Measurements from ENCODE around the gene ADSS1. TPM values are rescaled to one million over a fixed set of nuclear protein-coding genes. Genes with fewer than 3 reads are reported as not detected.

The ADSS1 gene
- total RNA-seq, 1 donor: 4.3 TPM

DNA sequence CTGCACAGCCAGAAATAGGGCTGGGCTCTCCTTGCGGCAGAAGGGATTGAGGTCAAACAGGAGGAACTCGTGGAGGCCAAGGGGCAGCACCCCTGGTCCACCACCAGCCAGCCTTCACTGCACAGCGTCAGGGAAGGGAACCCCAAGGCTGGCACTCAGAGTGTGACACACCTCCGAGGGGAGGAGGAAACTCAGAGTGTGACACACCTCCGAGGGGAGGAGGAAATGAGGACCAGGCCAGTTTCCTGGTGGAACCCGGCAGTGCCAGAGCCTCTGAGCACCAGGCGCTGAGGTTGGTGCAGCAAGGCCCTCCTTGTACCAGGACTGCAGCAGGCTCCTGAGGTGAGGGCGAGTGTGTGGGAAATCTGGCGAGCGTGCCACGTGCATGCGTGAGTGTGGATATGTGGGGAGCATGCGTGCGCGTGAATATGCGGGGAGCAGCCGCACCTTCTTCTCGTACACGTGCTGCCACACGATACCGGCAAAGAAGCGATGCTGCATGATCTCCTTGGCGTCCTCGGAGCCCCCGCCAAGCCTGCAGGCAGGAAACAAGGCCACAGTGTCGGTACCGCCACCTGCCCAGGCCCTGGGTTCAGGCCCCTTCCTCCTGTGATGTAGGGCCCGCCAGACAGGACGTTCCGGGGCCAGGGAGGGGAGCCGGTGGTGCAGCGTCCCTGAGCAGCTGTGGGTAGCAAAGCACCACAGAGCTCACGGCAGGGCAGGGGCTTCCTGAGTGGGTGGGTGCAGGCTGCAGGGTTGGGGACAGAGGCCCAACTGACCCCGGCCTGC is 48.1 kb downstream of the ADSS1 start:
- no peak overlapping the region for H2AFZ ChIP-seq (ENCODE audit: low read length)
- H3K4me1 ChIP-seq (ENCODE audit: insufficient read depth, low read length): no peaks in the 10 kb centered on the region
- H4K20me1 ChIP-seq (ENCODE audit: insufficient read depth, low read length): peaks cover 19% of the 10 kb centered on the region
- peaks cover 32% of the 10 kb centered on the region for H3K36me3 ChIP-seq (ENCODE audit: insufficient read depth, low read length)
- no peak overlapping the region for H3K4me2 ChIP-seq (ENCODE audit: insufficient read depth, low read length)
- no peak overlapping the region for H3K4me3 ChIP-seq (ENCODE audit: insufficient read depth, low read length)
- no peaks in the 10 kb centered on the region for H3K27me3 ChIP-seq (ENCODE audit: insufficient read depth, low read length)
- peak; percentile 81 for DNase-seq (ENCODE audit: insufficient read length, low spot score, missing footprints)
- H3K79me2 ChIP-seq (ENCODE audit: insufficient read depth, low read length): no peaks in the 10 kb centered on the region
- TF ChIP-seq, protein P1, sequence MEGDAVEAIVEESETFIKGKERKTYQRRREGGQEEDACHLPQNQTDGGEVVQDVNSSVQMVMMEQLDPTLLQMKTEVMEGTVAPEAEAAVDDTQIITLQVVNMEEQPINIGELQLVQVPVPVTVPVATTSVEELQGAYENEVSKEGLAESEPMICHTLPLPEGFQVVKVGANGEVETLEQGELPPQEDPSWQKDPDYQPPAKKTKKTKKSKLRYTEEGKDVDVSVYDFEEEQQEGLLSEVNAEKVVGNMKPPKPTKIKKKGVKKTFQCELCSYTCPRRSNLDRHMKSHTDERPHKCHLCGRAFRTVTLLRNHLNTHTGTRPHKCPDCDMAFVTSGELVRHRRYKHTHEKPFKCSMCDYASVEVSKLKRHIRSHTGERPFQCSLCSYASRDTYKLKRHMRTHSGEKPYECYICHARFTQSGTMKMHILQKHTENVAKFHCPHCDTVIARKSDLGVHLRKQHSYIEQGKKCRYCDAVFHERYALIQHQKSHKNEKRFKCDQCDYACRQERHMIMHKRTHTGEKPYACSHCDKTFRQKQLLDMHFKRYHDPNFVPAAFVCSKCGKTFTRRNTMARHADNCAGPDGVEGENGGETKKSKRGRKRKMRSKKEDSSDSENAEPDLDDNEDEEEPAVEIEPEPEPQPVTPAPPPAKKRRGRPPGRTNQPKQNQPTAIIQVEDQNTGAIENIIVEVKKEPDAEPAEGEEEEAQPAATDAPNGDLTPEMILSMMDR (IDR thresholded peaks at IDR 0.05; ENCODE audit: extremely low read depth, low read depth, low read length): no peak
- H3K9me3 ChIP-seq (ENCODE audit: low read depth, low read length): no peaks in the 10 kb centered on the region
- H3K27ac ChIP-seq (ENCODE audit: low read depth, low read length): no peak overlapping the region

DNA sequence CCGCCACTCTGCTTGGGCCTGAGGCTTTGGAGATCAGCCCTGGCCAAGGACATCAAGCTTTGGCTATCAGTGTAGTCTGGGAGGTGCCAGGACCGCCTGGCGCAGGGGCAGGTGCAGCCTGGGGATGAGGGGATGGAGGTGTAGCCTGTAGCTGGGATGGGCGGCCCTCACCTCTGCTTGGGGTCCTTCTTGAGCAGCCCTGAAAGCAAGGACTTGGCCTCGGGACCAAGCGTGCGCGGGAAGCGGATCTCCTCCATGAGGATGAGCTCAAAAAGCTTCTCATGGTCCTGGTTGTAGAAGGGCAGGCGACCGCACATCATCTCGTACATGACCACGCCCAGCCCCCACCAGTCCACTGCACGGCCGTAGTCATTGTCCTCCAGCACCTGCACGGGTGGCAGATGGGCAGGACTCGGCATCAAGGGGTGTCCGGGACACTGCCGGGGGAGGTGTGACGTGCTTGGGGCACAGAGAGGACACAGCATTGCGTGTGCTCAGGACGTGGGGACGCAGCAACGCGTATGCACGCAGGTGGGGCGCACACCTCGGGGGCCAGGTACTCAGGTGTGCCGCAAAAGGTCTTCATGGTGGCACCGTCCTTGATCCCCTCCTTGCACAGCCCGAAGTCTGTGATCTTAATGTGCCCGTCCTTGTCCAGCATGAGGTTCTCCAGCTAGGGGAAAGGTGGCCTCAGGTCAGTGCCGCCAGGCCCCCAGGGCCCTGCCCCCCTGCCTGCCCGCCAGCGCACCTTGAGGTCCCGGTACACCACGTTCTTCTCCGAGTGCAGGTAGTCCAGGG is 48.9 kb downstream of the ADSS1 start:
- Histone ChIP-seq H2AFZ (ENCODE audit: low read length) (no peak overlapping the region), H3K27ac (ENCODE audit: low read depth, low read length) (no peak overlapping the region), H3K4me3 (ENCODE audit: insufficient read depth, low read length) (no peak overlapping the region), H3K4me2 (ENCODE audit: insufficient read depth, low read length) (no peak overlapping the region), H3K79me2 (ENCODE audit: insufficient read depth, low read length) (no peaks in the 10 kb centered on the region), H3K27me3 (ENCODE audit: insufficient read depth, low read length) (no peaks in the 10 kb centered on the region), H3K4me1 (ENCODE audit: insufficient read depth, low read length) (no peaks in the 10 kb centered on the region), H4K20me1 (ENCODE audit: insufficient read depth, low read length) (peaks cover 24% of the 10 kb centered on the region), H3K36me3 (ENCODE audit: insufficient read depth, low read length) (peaks cover 32% of the 10 kb centered on the region), H3K9me3 (ENCODE audit: low read depth, low read length) (no peaks in the 10 kb centered on the region)
- DNase-seq (ENCODE audit: insufficient read length, low spot score, missing footprints): peak; percentile 74
- TF ChIP-seq, protein P1 (IDR thresholded peaks at IDR 0.05; ENCODE audit: extremely low read depth, low read depth, low read length): no peak

DNA sequence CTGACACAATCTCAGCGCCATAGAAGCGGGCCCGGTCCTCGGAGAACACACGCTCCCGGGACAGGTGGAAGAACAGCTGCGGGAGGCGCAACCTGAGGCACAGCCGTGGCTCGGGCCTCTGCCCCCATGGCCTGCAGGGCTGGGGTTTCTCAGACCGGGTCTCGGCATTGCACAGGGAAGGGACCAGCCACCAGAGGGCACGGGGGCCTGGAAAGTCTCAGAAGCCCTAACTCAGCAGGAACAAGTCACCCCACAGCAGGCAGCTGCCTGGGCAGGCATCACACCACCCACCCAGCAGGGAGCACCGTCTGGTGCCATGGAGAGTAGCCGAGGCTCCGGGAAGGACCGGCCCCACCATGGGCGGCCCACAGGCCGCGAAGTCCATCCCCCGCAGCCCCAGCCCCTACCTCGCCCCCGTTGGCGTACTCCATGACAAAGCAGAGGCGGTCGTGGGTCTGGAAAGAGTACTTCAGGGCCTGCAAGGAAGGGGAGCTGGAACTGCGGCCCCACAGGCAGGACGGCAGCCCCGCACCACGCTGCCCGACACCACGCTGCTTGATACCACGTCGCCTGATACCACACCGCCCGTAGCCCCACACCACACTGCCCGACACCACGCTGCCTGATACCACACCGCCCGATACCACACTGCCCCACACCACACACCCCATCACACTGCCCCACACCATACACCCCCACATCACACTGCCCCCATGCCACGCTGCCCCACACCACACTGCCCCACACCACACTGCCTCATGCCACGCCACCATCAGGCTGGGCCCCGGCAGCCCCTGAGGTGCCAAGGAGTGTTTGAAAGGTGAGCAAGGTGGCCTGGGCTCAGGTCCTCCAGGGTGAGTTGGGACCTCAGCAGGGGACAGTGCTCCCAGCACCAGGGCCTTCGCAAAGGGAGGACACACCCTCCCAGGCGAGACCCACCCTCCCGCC is 49.8 kb downstream of the ADSS1 start:
- H3K4me2 ChIP-seq (ENCODE audit: insufficient read depth, low read length): no peak overlapping the region
- DNase-seq (ENCODE audit: insufficient read length, low spot score, missing footprints): peak; percentile 78
- no peaks in the 10 kb centered on the region for H3K4me1 ChIP-seq (ENCODE audit: insufficient read depth, low read length)
- H2AFZ ChIP-seq (ENCODE audit: low read length): no peak overlapping the region
- H4K20me1 ChIP-seq (ENCODE audit: insufficient read depth, low read length): peaks cover 30% of the 10 kb centered on the region
- H3K79me2 ChIP-seq (ENCODE audit: insufficient read depth, low read length): no peaks in the 10 kb centered on the region
- H3K9me3 ChIP-seq (ENCODE audit: low read depth, low read length): no peaks in the 10 kb centered on the region
- no peaks in the 10 kb centered on the region for H3K27me3 ChIP-seq (ENCODE audit: insufficient read depth, low read length)
- H3K4me3 ChIP-seq (ENCODE audit: insufficient read depth, low read length): no peak overlapping the region
- TF ChIP-seq, protein P1 (IDR thresholded peaks at IDR 0.05; ENCODE audit: extremely low read depth, low read depth, low read length): no peak
- H3K27ac ChIP-seq (ENCODE audit: low read depth, low read length): no peak overlapping the region
- H3K36me3 ChIP-seq (ENCODE audit: insufficient read depth, low read length): peaks cover 32% of the 10 kb centered on the region
